GM18520 (cell line): ENCODE measurements around the gene CDC20B.

ENCODE experiments used
- ATAC-seq: cut with Tn5 transposase; IDR thresholded peaks from one replicate; pipeline ENCODE4 v1.9.1; 2021; ENCODE audit not compliant: unreplicated experiment

The CDC20B gene, protein sequence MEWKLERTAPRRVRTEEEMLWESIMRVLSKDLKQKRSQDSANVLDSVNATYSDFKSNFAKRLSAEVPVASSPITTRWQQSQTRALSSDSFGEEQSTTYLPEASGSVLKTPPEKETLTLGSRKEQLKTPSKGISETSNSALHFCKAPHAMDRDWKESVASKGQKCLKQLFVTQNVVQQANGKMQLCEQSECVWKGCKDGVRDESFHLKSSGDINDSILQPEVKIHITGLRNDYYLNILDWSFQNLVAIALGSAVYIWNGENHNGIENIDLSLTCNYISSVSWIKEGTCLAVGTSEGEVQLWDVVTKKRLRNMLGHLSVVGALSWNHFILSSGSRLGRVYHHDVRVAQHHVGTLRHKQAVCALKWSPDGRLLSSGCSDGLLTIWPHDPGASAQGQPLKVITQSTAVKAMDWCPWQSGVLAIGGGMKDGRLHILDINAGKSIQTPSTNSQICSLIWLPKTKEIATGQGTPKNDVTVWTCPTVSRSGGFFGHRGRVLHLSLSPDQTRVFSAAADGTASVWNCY

DNA sequence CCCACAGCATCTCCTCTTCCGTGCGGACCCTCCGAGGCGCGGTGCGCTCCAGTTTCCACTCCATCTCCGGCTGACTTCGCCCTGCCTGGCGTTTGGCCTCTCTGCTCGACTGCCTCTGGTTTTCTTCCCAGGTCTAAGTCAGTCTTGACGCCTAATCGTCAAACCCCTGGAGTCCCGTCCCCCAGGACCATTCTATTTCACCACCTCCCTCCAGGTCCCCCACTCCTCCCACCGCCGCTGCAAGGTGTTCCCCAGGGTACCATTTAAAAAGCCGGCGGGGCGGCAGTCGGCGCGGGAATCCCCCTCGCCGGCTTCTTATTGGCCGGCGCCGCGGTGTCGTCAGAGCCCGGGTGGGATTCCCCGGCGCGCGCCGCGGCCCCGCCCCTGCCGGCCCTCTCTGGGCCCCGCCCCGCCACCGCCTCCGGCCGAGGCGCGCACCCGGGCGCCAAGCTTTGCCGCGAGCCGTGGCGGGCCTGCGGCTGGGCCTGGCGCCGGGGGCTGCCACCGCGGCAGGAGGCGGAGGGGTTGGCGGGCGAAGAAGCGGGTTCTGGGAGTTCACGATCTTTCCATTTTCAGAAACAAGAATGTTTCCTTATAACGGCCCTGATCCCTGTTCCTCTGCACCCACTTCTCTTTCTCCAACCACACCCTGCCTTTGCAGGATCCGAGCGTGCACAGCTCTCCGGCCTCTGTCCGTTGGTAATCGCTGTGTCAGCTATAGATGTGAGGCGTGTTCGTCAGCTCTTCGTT, at the start of gene CDC20B:
CDC20B (minus strand) TSS at position 241 of the 750 bp plus-strand sequence; CDS start at position 64, 177 bp downstream.
- ATAC-seq, result peak; percentile 80

DNA sequence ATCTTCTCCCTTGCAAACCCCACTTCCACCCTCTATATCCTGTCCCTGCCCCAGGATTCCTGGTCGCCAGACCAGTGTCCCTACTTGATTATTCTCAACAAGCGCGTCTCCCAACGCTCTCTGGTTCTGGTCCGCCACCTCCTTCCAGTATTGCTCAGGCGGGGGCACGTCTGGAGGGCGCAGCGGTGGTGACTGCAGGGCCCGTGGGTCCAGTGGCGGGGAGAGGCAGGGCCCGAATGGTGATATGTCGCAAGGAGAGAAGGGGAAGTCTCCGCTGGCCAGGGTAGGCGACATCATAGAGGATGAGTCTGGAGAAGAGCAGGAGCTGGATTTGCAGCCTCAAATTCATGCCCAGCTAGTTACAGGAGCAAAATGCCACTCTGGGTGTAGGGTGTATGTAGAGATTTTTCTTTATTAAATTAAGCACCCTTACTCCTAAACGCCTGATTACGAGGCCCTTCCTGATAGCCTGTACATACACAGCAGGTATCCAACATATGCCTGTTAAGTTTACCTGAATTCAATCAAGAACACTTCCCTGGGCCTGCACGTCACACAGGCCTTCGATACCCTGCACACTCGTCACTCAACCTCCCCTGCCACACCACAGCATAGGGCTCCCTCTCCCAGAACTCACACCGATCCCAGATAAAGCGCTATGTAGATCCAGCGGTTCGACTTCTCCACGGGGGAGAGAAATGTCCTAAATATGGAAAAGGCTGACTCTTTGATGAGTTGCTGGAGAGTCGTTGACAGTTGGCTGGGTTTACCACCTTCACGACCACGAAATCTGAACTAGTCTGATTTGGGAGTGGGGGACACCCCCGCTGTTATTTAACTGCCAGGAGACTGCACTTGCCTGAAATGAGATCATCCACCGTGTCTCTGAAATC, 49.4 kb upstream of the CDC20B start:
- no peak for ATAC-seq

DNA sequence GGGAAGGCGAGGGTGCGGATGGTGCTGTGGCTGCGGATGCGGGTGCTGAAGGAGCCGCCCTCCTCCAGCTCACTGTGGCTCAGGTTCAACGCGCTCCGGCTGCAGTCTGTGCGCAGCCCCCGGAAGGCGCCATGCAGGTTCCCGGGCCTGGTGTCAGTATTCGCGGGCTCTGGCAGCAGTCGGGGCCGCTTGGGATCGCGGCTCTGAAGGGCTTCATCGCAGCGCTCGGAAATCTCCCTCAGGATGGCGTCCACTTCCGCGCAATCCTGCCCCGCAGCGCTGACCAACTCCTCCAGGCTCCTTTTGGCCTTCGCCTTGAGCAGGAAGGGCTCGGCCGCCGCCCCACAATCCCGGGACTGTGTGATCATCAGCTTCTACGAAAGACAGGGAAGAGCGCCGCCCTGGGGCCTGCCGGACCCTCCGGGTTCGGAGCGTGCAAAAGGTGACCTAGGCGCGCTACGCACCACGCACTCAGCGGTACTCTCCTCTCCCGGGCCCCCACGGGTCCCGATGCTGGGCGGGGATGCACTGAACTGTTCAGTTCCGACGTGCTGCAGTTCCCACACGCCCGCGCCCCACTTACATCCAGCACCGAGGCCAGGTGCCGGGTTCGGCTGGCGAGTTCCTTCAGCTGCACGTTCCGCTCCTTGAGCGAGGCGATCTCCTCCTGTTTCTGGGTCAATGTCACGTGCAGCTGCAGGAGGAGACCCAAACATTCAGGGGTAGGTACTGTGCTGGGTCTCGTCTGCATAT, 47.6 kb upstream of the CDC20B start:
- no peak for ATAC-seq

DNA sequence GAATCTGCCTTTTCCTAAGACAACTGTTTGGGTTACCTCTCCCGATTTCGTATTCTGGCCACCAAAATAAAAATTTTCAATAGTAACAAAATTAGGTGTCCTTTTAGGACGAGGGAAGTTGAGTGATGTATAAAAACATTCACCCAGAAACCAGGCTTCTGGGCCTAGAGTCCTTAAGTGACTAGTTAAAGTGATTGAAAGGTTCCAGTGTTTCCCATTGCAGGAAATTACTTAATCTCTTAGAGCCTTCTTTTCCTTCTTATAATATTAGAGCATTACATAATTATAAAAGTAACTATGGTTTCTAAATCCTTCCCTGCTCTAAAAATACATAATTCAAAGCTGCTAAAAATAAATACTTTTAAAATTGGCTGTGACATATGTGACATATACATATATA, 46.8 kb upstream of the CDC20B start:
- no peak for ATAC-seq

DNA sequence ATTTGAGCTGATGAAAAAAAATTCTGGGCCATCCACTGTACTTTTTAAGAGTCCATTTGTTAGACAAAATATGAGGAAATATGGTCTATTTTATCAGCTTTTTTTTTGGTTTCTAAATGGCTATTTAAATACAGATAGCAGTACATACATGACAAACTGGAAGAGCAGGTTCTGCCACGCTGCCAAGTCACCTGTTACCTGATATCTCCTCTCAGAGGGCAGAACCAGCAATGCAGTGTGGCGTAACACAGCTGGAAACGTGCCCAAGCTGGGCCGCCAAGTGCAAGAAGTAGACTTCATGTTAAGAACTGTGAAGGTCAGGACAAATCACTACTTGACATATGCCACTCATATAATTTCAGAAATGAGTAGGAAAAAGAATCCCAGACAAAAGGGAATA, 46.0 kb upstream of the CDC20B start:
- ATAC-seq, result no peak

DNA sequence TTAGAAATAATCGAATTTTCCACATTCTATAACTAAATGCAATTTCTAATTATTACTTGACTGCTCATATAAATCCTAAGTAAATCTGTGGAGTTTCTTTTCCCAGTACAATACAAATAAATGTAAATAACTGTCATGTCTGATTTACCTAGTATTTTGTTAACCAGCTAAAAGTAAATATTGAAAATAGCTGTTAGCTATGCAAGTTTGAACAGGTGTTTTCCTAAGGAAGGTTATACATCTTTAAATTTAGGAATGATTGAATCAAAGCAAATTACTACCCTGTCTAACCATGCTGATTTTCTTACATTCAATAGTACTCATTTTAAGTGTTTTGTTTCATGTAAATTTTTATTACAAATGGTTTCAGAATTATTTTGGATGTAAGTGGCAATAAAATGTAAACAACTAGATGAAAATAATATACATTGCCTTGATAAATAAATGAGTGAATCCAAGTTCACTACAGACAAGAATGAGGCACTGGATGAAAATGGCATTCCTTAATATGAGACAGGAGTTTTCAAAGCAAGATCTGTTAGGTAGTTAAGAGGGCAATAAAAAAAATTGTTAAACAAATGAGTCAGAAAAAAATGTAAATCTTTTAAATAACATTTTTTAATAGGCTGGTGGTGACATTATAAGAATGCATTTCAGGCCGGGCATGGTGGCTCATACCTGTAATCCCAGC, 38.4 kb upstream of the CDC20B start:
- no peak for ATAC-seq

DNA sequence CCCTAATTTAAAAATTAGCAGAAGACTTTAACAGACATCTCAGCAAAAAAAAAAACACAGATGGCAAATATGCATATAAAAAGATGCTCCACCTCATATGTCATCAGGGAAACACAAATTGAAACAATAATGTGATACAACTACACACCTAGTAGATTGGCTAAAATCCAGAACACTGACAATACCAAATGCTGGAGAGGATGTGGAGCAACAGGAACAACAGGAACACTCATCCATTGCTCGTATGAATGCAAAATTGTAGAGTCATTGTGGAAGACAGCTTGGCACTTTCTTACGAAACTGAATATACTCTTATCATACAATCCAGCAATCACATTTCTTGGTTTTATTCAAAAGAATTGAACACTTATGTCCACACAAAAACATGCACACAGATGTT, 32.0 kb upstream of the CDC20B start:
- ATAC-seq, result no peak

DNA sequence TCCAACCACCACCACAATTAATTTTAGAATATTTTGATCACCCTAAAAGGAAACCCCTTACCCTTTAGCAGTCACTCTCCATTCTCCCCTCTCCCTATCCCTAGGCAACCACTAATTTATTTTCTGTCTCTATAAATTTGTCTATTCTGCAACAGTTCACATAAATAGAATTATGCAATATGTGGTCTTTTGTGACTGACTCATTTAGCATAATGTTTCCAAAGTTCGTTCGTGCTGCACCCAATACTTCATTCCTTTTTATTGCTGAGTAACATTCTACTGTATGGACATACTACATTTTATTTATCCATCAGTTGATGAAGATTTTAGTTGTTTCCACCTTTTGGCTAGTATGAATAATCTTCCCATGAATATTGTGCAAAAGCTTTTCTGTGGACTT, 18.2 kb upstream of the CDC20B start:
- ATAC-seq, result no peak

DNA sequence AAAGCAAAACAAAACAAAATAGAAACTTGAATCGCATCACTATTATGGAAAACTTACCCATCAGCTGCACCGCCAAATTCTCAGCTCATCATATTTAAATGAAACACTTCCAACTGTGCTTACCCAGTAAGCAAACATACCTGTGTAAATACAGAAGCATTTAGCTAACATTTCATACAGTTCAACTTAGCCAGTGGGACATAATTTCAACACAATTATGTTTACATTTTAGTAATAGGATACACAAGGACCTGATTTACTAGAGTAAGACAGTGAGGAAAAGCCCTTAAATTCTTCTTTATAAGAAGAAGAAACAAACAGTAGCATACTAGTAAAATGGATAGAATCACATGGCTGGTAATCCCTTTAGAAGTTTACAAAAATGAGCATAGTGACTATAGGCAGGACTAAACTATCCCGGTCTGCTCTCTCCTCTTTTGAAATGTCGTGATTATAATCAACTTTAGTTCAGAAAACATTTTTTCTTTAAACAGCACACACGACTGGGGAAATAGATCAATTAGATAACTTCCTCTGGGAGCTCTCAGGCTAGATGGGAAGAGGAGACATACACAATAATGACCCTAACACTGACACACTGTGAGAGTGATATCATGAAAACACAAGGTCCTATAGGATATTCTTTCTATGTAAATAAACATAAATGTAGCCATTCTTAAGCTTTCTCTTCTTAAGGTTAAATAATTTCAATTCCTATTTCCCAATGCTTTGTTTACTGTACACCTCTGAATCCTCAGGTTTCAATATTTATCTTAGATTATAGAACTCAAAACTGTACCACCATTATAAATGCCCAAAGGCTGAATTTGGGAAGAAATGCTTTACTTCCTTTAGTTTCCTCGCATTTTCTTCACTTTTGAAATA, 15.9 kb upstream of the CDC20B start:
- no peak for ATAC-seq

DNA sequence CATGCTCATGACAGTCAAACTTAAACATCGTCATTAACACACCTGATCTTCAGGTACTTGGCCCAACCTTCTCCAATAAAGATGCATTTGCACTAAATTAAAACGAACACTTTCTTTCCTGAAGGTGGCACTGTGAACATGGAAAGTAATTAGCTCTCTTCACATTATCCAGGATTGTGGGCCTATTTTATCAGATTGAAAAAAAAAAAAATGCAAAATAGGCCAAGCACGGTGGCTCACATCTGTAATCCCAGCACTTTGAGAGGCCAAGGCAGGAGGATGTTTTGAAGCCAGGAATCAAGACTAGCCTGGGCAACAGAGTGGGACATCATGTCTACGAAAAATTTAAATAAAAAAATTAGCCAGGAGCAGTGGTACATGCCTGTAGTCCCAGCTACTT, 14.4 kb upstream of the CDC20B start:
- ATAC-seq, result no peak

DNA sequence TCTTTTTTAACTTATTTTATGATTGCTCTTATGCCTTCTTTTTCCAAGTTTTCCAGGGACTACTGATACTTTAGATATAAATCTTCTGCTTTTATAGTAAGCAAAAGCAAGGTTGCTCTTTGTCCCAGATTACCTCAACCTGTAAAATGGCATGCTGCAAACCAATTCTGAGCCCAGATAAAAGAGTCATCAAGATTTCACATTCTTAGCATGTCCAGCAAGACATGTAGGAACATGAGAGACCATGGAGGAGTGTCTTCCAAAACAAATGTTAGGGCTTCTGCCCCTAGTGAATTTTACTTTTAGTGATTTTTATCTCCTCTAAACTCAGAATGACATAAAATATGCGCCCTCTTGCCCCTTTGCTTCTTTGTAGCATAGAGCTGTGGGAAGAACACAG, 7.0 kb upstream of the CDC20B start:
- no peak for ATAC-seq

DNA sequence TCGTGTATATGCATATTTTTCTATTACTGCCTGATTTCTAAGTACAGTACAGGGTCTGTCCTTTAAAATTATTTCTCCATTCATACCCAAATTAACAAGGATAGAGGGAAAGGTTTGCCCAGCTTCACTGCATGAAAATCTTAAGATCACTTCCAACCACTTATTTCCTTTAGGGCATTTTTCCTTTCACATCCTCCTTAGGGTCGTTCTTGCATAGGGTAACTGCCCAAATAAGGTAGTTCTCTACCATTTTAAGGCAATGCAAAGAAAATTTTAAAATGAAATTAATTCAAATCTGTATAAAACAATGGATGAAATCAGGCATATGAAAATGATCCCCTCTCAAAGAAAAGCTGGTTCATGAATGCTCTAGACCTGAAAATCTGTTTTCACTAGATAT, 4.1 kb upstream of the CDC20B start:
- ATAC-seq, result no peak

DNA sequence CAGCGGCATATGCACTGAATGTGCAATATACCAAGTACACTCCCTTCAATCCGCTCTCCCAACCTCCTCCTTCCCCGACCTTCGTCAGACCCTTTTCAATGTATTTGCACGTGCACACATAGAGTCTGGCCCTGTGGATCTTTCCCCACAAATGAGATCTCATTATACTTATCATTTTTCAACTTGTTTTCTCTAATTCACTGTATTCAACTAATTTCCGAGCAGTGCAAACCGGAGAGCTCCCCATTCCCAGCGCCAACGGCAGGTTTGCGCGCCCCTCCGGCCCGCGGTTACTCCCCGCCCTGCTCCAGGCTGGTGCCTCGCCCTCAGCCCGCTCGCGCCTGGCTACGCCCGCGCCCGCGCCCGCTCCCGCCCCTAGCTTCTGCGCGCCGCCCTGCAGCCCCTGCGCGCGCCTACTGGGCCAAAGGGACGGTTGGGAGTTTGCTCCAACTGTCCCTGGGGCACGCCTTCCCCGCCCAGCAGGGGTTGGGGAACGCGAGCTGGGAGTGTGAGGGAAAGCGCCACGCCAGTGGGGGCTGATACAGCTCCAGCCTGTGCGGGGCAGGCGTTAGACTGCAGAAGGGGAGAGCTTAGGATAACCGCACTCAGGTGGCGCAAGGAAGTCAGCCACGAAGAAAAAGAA, 3.3 kb upstream of the CDC20B start:
- ATAC-seq, result no peak

DNA sequence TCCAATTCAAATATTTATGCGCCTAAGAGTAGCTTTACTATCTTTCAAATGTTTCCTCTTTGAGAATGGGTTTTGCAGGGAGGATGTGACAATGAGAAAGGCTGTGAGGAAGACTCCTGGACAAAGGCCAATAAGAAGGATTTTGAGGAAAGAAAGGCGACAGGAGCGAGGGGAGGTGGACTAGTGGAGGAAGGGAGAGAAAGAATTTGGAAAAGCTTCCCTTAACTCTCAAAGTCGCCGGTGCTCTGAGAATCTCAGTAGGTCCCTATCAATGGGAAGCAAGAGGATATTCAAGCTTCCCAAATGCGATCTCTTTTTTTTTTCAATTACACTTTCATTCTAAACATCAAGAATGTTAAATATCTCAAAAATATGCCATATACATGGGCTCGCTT, 2.8 kb upstream of the CDC20B start:
- no peak for ATAC-seq

DNA sequence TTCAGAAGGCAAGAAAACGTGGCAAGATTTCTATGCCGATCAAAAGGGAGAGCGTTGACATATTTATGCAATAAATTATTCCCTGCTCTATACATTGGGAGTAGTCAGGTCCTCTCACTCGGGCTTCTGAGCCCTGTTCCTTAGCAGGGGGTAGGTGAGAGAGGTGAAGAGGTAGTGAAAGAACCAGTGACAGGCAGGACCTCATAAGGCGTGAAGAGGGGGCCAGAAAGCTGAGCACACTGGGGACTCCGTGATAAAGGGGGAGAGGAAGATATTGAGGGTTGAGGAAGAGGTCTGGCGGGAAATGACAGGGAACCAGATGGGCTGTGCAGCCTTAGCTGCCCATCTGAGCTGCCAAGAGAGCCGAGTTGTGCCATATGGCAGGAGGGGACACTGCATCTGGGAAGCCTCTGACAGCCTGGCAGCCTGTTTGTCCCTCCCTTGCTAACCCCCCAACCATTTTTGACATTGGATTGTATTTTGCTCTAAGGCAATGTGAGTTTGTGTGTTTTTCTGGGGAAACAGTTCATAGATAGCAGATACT, 782 bp upstream of the CDC20B start:
- ATAC-seq, result no peak

DNA sequence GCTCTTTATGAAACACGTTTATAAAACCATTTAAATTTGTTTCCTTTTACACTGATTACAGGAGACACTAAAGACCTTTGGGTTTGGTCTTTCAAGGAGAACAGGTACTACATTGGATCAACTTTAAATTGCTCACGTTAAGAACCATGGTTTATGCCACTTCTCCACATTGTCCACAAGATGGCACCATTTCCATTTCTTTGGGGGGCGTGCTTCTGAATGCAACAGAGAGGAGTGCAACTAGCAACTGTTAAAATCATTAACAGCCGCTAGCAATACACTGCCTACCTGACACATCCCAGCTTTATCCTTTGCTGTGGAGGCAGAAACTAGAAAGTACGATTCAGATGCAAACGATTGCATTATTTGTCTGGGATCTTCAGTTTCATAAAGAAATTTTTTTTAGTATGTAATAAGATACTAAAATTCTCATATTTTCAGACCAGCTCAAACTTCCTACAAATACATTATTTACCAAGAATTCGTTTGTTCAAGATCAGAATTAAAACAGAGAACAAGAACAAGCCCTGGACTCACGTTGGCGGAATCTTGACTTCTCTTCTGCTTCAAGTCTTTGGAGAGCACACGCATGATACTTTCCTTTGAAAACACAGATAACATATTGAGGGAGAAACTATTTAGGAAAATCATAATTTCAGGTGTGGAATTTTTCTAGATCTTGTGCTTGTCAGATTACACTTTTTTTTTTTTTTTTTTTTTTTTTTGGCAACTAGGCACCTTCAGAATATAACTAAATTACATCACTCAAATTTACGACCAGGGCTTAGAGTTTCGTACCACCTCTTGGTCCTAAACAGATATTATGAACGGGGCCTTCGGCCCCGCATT, 702 bp downstream of the CDC20B start:
- ATAC-seq, result peak; percentile 42

DNA sequence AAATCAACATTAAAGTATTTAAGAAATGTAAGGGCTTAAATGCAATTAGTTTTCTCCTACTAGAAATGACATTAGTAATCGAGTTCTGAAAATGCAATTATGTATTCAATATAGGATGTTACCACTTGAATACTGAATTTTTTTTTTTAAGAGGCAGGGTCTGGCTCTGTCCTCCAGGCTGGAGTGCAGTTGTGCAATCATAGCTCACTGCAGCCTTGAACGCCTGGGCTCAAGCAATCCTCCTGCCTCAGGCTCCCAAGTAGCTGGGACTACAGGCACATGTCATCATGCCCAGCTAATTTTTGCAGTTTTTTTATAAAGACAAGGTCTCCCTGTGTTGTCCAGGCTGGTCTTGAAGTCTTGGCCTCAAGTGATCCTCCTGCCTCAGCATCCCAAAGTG, 1.5 kb downstream of the CDC20B start:
- no peak for ATAC-seq
